Activated CD4-positive, CD25-positive, alpha-beta regulatory T cell treated with anti-CD3 and anti-CD28 coated beads, Interleukin-2, amount 50 U/mL, for 24 hours (primary cell): ENCODE results near the gene THAP11.
A peak's percentile ranks its signal among the peaks of the same experiment; 100 is the strongest.

Source experiments
- ATAC-seq, 2 donors: fragments of 150-1000 bp; cut with Tn5 transposase; one replicate each; pipeline ENCODE4 v1.10.0; 2021; ENCODE audit warnings: mild to moderate bottlenecking in 1 of 2, moderate library complexity in 1 of 2

The THAP11 gene

GRCh38 chr16:67883872-67884261 lies 41.7 kb downstream of the THAP11 start:
- ATAC-seq: peak; percentile 83

- no peak for ATAC-seq
These were observed 42.6 kb downstream of the THAP11 start, which contains the start of gene NRN1L for GRCh38 chr16:67884684-67885083. NRN1L (plus strand) TSS chr16:67884885; CDS start chr16:67884904, 19 bp downstream.

GRCh38 chr16:67885545-67885944 lies 43.4 kb downstream of the THAP11 start:
- ATAC-seq: no peak

- ATAC-seq: no peak
These were observed 43.9 kb downstream of the THAP11 start for GRCh38 chr16:67885976-67886375.

- ATAC-seq: no peak
These were observed 44.3 kb downstream of the THAP11 start for GRCh38 chr16:67886387-67886786.

- no peak for ATAC-seq
These were observed 46.2 kb downstream of the THAP11 start for GRCh38 chr16:67888331-67888730.

GRCh38 chr16:67892375-67892774 lies 50.3 kb downstream of the THAP11 start:
- no peak for ATAC-seq

- peak; percentile 98 to 99 for ATAC-seq
These were observed 51.0 kb downstream of the THAP11 start, which contains the start of gene PSKH1 for GRCh38 chr16:67892899-67893742. PSKH1 (plus strand) TSS chr16:67893254; CDS start chr16:67908750, 15,496 bp downstream.
